Right lobe of liver (tissue), 6 donors: ENCODE results near the gene UFC1. TPM values are rescaled to one million over a fixed set of nuclear protein-coding genes. Genes with fewer than 3 reads are reported as not detected.

Source experiments
- ATAC-seq, 4 donors: fragments of 200-7000 bp; cut with Tn5 transposase; one replicate each; pipeline ENCODE4 v1.9.1; 2020; ENCODE audit warnings: mild to moderate bottlenecking in 4 of 4, moderate library complexity in 4 of 4
- DNase-seq, 3 donors: peaks; one replicate each; pipeline ENCODE4 v3.0.0-alpha.2; 2020
- H3K27ac ChIP-seq, 3 donors: fragments of 200-600 bp; one replicate each; pipeline ENCODE4 v1.8.0; 2022
- H3K27me3 ChIP-seq, 2 donors: fragments of 200-600 bp; one replicate each; pipeline ENCODE4 v1.8.0; 2022
- H3K36me3 ChIP-seq, 4 donors: fragments of 200-600 bp; sonication (generic) in 1 of 4; one replicate each; pipeline versions ENCODE4 v1.5.1 to v1.8.0; 2017 to 2022; ENCODE audit warnings: control low read depth in 1 of 4
- H3K4me1 ChIP-seq, 4 donors: fragments of 200-600 bp; sonication (generic) in 1 of 4; one replicate each; pipeline versions ENCODE4 v1.5.1 to v1.8.0; 2017 to 2022; ENCODE audit warnings: control low read depth in 1 of 4
- H3K4me3 ChIP-seq, 3 donors: fragments of 200-600 bp; one replicate each; pipeline ENCODE4 v1.8.0; 2022
- H3K9me3 ChIP-seq, 4 donors: fragments of 200-600 bp; sonication (generic) in 1 of 4; one replicate each; pipeline versions ENCODE4 v1.5.1 to v1.8.0; 2017 to 2022; ENCODE audit warnings: control low read depth in 1 of 4
- POLR2A ChIP-seq: fragments of 450-650 bp; IDR thresholded peaks from one replicate; pipeline ENCODE4 v1.6.1; 2017; ENCODE audit warnings: antibody characterized with exemption, mild to moderate bottlenecking
- WGBS: methylation state at CpG from one replicate; pipeline ENCODE4 v1.1.6; 2018; ENCODE audit warnings: low coverage, low lambda C conversion rate; ENCODE audit not compliant: insufficient coverage; ENCODE audit errors: missing lambda C conversion rate; 5-methylcytosine and 5-hydroxymethylcytosine counted together
- intact Hi-C, 2 donors: fragments of 100-400 bp; cut with DNase I; formaldehyde crosslinking; loops; one replicate each; pipeline versions ENCODE4 v1.11.2 to v1.14.1; 2022
- total RNA-seq, 6 experiments: library from RNA; depleted of rRNA in 2 of 6; stranded (reverse); fragments of >200 nt in 2 of 6; fragmentation: NEBNext Ultra II Directional in 3 of 6; extraction: Animal tissue kit (Norgen Biotek cat#: 25700) in 3 of 6; gene quantifications; one replicate each; pipeline versions ENCODE4 v1.1.0 to v1.2.4, GENCODE V29; 2016 to 2023
- TF ChIP-seq, protein P1 (sequence below), 4 donors: fragments of 200-600 bp in 3 of 4; fragments of 450-650 bp in 1 of 4; IDR thresholded peaks; one replicate each; pipeline versions ENCODE4 v1.5.1 to v1.8.0; 2016 to 2022; ENCODE audit warnings: antibody characterized with exemption in 4 of 4, mild to moderate bottlenecking in 2 of 4
- donor health status: DM: no; HTN: yes; CAD: no.
- donor health status: DM: no; HTN: no; CAD: no.
- donor health status: DM: no; HTN: no; CAD: no.
- donor health status: DM: no; HTN: yes; CAD: no.
- donor health status: DM: no; HTN: yes; CAD: no.

Gene UFC1
- total RNA-seq, 6 experiments from 2014 or later = 24.6 to 37.7 (median 35.3) TPM

DNA sequence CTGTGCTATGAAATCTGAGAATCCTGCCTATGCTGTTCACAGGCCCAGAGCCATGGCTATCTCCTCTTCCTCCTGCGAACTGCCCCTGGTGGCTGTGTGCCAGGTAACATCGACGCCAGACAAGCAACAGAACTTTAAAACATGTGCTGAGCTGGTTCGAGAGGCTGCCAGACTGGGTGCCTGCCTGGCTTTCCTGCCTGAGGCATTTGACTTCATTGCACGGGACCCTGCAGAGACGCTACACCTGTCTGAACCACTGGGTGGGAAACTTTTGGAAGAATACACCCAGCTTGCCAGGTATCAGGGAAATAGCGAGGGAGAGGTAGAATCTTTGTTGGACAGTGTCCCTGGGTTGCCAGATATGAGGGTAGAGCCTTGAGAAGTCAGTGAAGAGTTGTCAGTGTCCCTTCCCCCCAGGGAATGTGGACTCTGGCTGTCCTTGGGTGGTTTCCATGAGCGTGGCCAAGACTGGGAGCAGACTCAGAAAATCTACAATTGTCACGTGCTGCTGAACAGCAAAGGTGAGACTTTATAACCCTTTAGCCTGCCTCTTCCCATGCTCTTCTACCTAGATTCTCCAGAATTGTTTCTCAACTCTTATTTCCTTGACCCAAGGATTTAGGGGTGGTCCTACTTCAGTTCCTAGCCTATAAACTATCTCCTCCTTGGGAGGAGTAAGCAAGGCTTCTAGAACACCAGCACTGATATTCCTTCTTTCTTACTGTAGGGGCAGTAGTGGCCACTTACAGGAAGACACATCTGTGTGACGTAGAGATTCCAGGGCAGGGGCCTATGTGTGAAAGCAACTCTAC, 34.5 kb upstream of the UFC1 start:
- TF ChIP-seq POLR2A = no peak
- TF ChIP-seq, protein P1, sequence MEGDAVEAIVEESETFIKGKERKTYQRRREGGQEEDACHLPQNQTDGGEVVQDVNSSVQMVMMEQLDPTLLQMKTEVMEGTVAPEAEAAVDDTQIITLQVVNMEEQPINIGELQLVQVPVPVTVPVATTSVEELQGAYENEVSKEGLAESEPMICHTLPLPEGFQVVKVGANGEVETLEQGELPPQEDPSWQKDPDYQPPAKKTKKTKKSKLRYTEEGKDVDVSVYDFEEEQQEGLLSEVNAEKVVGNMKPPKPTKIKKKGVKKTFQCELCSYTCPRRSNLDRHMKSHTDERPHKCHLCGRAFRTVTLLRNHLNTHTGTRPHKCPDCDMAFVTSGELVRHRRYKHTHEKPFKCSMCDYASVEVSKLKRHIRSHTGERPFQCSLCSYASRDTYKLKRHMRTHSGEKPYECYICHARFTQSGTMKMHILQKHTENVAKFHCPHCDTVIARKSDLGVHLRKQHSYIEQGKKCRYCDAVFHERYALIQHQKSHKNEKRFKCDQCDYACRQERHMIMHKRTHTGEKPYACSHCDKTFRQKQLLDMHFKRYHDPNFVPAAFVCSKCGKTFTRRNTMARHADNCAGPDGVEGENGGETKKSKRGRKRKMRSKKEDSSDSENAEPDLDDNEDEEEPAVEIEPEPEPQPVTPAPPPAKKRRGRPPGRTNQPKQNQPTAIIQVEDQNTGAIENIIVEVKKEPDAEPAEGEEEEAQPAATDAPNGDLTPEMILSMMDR (IDR thresholded peaks at IDR 0.05) = peak in 1 of 4 donors; percentile 13
- Histone ChIP-seq H3K4me1 (peaks cover 0 to 43% (median 19%) of the 10 kb centered on the region in 4 donors), H3K27me3 (no peaks in the 10 kb centered on the region), H3K4me3 (peak overlapping the region; percentile 89 to 100 (median 99)), H3K27ac (peak overlapping the region; percentile 88 to 95 (median 90)), H3K36me3 (peaks cover 0 to 47% (median 33%) of the 10 kb centered on the region in 4 donors), H3K9me3 (no peaks in the 10 kb centered on the region)
- intact Hi-C loops = no loop called here
- DNase-seq (peak; percentile 61 to 87 (median 79)), ATAC-seq (peak; percentile 16 to 63 (median 53))
- 14% methylated on average over 8 of the region's 10 CpGs for WGBS

DNA sequence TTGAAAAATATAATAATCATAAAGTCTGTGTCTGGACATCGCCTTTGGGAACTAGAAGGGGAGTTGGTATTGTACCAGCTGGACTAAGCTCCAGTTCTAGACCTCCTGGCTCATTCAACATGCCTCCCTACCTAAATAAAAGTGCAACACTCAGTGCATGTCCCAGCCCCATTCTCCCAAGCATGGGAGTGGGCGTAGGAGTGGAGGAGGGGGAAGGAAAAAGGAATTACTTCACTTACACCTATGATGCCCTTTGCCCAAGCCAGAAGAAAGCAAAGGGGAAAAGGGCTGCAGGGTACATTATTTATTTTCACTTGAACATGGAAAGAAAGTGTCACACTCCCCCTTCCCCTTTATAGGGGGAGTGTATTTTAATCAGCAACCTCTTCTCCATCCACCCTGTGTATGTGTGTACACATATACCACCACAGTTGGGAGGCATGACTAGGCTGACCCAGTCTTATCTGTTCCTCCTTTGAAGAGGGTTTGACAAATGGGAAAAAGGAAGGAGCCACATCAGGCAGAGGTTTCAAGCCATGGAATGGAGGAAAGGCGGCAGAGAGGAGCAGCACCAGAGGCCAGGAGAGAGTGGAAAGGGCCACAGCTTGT, 32.6 kb upstream of the UFC1 start:
- TF ChIP-seq, protein P1 (IDR thresholded peaks at IDR 0.05) = no peak
- TF ChIP-seq POLR2A = no peak
- peaks cover 0 to 58% (median 40%) of the 10 kb centered on the region in 4 donors for H3K36me3 ChIP-seq
- no peaks in the 10 kb centered on the region for H3K9me3 ChIP-seq
- no peak overlapping the region for H3K27ac ChIP-seq
- intact Hi-C loops = no loop called here
- H3K4me3 ChIP-seq = no peak overlapping the region
- no peak for ATAC-seq
- 68% methylated on average over 3 of the region's 3 CpGs for WGBS
- no peaks in the 10 kb centered on the region for H3K27me3 ChIP-seq
- DNase-seq = no peak
- peaks cover 0 to 27% (median 13%) of the 10 kb centered on the region in 4 donors for H3K4me1 ChIP-seq

DNA sequence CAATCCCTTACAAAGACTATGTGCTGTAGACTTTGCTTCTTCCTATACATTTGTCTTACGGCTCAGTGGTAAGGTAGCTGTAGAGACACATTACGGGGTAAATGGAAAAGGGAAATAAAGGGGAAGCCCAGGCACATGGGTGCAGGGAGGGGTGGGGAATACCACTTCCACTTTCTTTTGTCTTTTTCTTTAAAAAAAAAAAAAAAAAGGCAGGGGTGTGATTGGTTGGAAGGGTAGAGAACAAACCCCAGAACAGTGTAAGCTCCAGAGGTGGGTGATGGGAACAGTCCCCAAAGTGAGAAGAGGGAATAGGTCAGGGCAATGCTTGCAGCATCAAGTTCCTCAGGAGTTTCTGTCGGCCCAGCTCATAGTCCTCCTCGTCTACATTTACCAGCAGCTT, 31.9 kb upstream of the UFC1 start:
- H3K9me3 ChIP-seq = no peaks in the 10 kb centered on the region
- H3K27me3 ChIP-seq = no peaks in the 10 kb centered on the region
- intact Hi-C loops = no loop called here
- H3K36me3 ChIP-seq = peaks cover 0 to 58% (median 40%) of the 10 kb centered on the region in 4 donors
- TF ChIP-seq POLR2A = no peak
- TF ChIP-seq, protein P1 (IDR thresholded peaks at IDR 0.05) = no peak
- H3K27ac ChIP-seq = no peak overlapping the region
- ATAC-seq (no peak), DNase-seq (no peak)
- H3K4me1 ChIP-seq = peaks cover 0 to 20% (median 10%) of the 10 kb centered on the region in 4 donors
- 67% methylated on average over 4 of the region's 4 CpGs for WGBS
- no peak overlapping the region for H3K4me3 ChIP-seq

- no peaks in the 10 kb centered on the region for H3K9me3 ChIP-seq
- H3K36me3 ChIP-seq = peaks cover 0 to 62% (median 40%) of the 10 kb centered on the region in 4 donors
- WGBS = 87% methylated on average over 6 of the region's 6 CpGs
- no peak for DNase-seq
- no peak for TF ChIP-seq POLR2A
- TF ChIP-seq, protein P1 (IDR thresholded peaks at IDR 0.05) = no peak
- no peak overlapping the region for H3K27ac ChIP-seq
- no peak overlapping the region for H3K4me3 ChIP-seq
- peaks cover 0 to 20% (median 8%) of the 10 kb centered on the region in 4 donors for H3K4me1 ChIP-seq
- intact Hi-C loops = no loop called here
- ATAC-seq = no peak
- no peaks in the 10 kb centered on the region for H3K27me3 ChIP-seq
These were observed 30.8 kb upstream of the UFC1 start for GRCh38 chr1:161122967-161123366.
